DMS153 (cell line): ENCODE data around the gene GGNBP2.
"Not testable (repeated sequence)": the region's sequence is repeated elsewhere in the genome, so short reads cannot be mapped to it uniquely, and the experiment has no call there.

Experiments used
- DNase-seq: peaks from one replicate; lab custom pipeline; 2025; lab: John Stamatoyannopoulos, UW

GGNBP2 gene

GRCh38 chr17:36544307-36545076 lies at the start of gene GGNBP2:
Gene GGNBP2, plus strand, starts transcription at chr17:36544919. Its CDS starts 806 bp downstream, at chr17:36545725.
- peak; percentile 86 for DNase-seq

- DNase-seq, result no peak
These were observed 49.6 kb upstream of the GGNBP2 start for GRCh38 chr17:36495076-36495578.

- DNase-seq, result no peak
These were observed 48.5 kb upstream of the GGNBP2 start for GRCh38 chr17:36496018-36496789.

GRCh38 chr17:36498155-36498554 lies 46.6 kb upstream of the GGNBP2 start:
- no peak for DNase-seq

- DNase-seq, result no peak
These were observed 46.0 kb upstream of the GGNBP2 start for GRCh38 chr17:36498560-36499300.

- no peak for DNase-seq
These were observed 43.9 kb upstream of the GGNBP2 start for GRCh38 chr17:36500745-36501225.

- DNase-seq, result no peak
These were observed 43.4 kb upstream of the GGNBP2 start for GRCh38 chr17:36501351-36501750.

- DNase-seq, result no peak
These were observed 42.8 kb upstream of the GGNBP2 start for GRCh38 chr17:36501963-36502362.

- DNase-seq, result no peak
These were observed 41.1 kb upstream of the GGNBP2 start for GRCh38 chr17:36503456-36504155.

GRCh38 chr17:36504156-36504545 lies 40.6 kb upstream of the GGNBP2 start:
- no peak for DNase-seq

- no peak for DNase-seq
These were observed 39.5 kb upstream of the GGNBP2 start for GRCh38 chr17:36505171-36505570.

GRCh38 chr17:36506249-36506826 lies 38.4 kb upstream of the GGNBP2 start:
- DNase-seq, result no peak

GRCh38 chr17:36506831-36507230 lies 37.9 kb upstream of the GGNBP2 start:
- DNase-seq, result no peak

- no peak for DNase-seq
These were observed 37.5 kb upstream of the GGNBP2 start for GRCh38 chr17:36507266-36507665.

GRCh38 chr17:36508439-36508838 lies 36.3 kb upstream of the GGNBP2 start:
- not testable (repeated sequence) for DNase-seq

GRCh38 chr17:36509272-36509985 lies 35.3 kb upstream of the GGNBP2 start:
- DNase-seq, result no peak

- DNase-seq, result no peak
These were observed 34.1 kb upstream of the GGNBP2 start for GRCh38 chr17:36510636-36511035.

- DNase-seq, result no peak
These were observed 33.5 kb upstream of the GGNBP2 start for GRCh38 chr17:36511216-36511615.

GRCh38 chr17:36512641-36513040 lies 32.1 kb upstream of the GGNBP2 start:
- DNase-seq, result no peak

GRCh38 chr17:36514856-36515255 lies 29.9 kb upstream of the GGNBP2 start:
- no peak for DNase-seq

GRCh38 chr17:36515837-36516236 lies 28.9 kb upstream of the GGNBP2 start:
- no peak for DNase-seq
